WERI-Rb-1 (cell line): ENCODE measurements around the gene JPT2.

Source experiments
- DNase-seq: peaks from one replicate; pipeline ENCODE4 v3.0.0-alpha.2; 2020
- H3K27ac ChIP-seq: fragments of 250-450 bp; sonication (Bioruptor Pico); 2 replicates; pipeline ENCODE4 v1.5.1; 2020; ENCODE audit warnings: mild to moderate bottlenecking, moderate library complexity
- H3K27me3 ChIP-seq: fragments of 250-450 bp; sonication (Bioruptor Pico); 2 replicates; pipeline ENCODE4 v1.5.1; 2021; ENCODE audit warnings: mild to moderate bottlenecking, low read depth, moderate library complexity; ENCODE audit not compliant: insufficient read depth, severe bottlenecking
- H3K36me3 ChIP-seq: fragments of 250-450 bp; sonication (Bioruptor Pico); 2 replicates; pipeline ENCODE4 v1.5.1; 2020; ENCODE audit warnings: mild to moderate bottlenecking, moderate library complexity
- H3K4me3 ChIP-seq: 2 replicates; pipeline ENCODE4 v1.5.1; 2011; ENCODE audit warnings: low read depth, mild to moderate bottlenecking, control low read depth, low read length
- H3K9me3 ChIP-seq: fragments of 250-450 bp; sonication (Bioruptor Pico); 2 replicates; pipeline ENCODE4 v1.5.1; 2021; ENCODE audit warnings: mild to moderate bottlenecking, moderate library complexity; ENCODE audit not compliant: severe bottlenecking
- TF ChIP-seq, protein P1 (sequence below): IDR thresholded peaks from 2 replicates; pipeline ENCODE4 v1.5.1; 2011; ENCODE audit warnings: low read depth, mild to moderate bottlenecking, control low read depth, inconsistent platforms, low read length

The JPT2 gene

DNA sequence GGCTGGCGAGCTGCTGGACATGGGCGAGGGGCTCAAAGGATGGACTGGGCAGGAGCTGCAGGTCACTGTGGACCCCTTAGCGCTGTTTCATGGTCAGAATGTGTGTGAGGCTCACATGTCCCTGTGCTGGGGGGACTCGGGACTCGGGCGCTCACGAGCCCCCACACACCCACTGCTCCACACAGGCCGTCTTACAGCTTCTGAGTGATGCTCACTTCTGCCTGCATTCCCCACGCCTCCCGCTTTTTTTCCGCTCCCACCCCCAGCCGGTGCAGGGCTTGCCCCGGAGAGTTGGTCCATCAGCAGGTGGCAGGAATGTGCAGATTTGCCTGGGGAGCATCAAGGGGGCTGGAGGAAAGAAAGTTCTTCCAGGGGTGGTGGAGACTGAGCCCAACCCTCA lies 20.2 kb upstream of the JPT2 start:
- Histone ChIP-seq H3K27ac (no peak overlapping the region), H3K9me3 (no peaks in the 10 kb centered on the region), H3K27me3 (no peaks in the 10 kb centered on the region), H3K36me3 (peaks cover 84% of the 10 kb centered on the region), H3K4me3 (no peak overlapping the region)
- TF ChIP-seq, protein P1, sequence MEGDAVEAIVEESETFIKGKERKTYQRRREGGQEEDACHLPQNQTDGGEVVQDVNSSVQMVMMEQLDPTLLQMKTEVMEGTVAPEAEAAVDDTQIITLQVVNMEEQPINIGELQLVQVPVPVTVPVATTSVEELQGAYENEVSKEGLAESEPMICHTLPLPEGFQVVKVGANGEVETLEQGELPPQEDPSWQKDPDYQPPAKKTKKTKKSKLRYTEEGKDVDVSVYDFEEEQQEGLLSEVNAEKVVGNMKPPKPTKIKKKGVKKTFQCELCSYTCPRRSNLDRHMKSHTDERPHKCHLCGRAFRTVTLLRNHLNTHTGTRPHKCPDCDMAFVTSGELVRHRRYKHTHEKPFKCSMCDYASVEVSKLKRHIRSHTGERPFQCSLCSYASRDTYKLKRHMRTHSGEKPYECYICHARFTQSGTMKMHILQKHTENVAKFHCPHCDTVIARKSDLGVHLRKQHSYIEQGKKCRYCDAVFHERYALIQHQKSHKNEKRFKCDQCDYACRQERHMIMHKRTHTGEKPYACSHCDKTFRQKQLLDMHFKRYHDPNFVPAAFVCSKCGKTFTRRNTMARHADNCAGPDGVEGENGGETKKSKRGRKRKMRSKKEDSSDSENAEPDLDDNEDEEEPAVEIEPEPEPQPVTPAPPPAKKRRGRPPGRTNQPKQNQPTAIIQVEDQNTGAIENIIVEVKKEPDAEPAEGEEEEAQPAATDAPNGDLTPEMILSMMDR, result no peak
- DNase-seq, result no peak

DNA sequence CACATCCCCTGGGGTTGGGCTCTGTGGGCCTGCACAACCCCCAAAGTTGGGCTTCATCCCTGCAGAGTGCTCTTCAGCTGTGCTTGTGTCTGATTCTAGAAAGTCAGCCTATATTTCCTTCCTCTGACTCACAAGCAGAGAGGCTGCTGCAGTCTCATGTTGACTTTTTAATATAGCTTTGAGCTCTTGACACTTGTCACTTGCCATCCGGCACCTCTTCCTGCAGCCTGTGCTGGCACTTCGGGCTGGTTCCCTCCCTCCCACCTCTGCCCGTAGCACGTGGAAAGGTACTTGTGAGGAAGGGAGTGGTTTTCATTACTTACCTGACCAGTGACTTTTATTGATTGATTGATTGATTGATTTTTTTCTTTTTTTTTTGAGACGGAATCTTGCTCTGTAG lies 19.0 kb upstream of the JPT2 start:
- H3K27ac ChIP-seq, result no peak overlapping the region
- H3K4me3 ChIP-seq, result no peak overlapping the region
- no peaks in the 10 kb centered on the region for H3K9me3 ChIP-seq
- no peaks in the 10 kb centered on the region for H3K27me3 ChIP-seq
- no peak for DNase-seq
- H3K36me3 ChIP-seq, result peaks cover 90% of the 10 kb centered on the region
- TF ChIP-seq, protein P1, result no peak

DNA sequence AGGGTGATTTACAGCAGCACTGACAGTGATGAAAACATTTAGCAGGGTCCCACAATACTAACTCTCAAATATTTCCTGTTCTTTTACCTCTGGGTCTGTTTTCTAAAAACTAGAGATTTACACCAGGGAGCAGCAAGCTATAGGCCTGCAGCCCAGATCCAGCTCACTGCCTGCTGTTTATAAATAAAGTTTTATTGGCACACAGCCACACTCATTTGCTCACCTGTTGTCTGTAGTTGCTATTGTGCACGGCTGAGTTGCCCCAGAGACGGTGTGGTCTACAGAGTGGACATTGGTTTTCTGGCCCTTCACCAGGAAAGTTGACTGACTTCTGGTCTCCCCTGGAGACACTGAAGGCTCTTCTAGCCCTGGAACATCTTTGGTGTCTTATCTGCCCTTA lies 16.3 kb upstream of the JPT2 start:
- no peak for DNase-seq
- no peak overlapping the region for H3K27ac ChIP-seq
- no peaks in the 10 kb centered on the region for H3K27me3 ChIP-seq
- H3K4me3 ChIP-seq, result no peak overlapping the region
- H3K36me3 ChIP-seq, result peaks cover 84% of the 10 kb centered on the region
- no peaks in the 10 kb centered on the region for H3K9me3 ChIP-seq
- TF ChIP-seq, protein P1, result no peak

DNA sequence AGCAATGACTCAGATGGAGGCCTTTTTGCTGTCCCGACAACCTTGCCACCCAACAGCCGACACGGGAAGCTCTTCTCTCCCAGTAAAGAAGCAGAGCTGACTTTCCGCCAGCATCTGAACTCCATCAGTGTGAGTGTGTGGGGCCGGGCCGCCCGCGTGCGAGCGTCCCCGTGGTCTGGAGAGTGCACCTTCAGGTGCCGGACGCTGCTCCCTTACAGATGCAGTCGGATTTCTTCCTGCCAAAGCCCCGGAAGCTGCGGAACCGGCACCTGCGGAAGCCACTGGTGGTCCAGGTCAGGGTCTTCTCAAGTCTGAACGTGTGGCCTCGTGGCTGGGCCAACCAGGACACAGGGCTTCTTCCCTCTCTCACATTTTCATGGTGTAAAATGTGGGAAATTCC lies 15.5 kb upstream of the JPT2 start:
- H3K36me3 ChIP-seq, result peaks cover 83% of the 10 kb centered on the region
- no peak for DNase-seq
- no peak overlapping the region for H3K4me3 ChIP-seq
- H3K9me3 ChIP-seq, result no peaks in the 10 kb centered on the region
- TF ChIP-seq, protein P1, result no peak
- no peak overlapping the region for H3K27ac ChIP-seq
- H3K27me3 ChIP-seq, result no peaks in the 10 kb centered on the region

DNA sequence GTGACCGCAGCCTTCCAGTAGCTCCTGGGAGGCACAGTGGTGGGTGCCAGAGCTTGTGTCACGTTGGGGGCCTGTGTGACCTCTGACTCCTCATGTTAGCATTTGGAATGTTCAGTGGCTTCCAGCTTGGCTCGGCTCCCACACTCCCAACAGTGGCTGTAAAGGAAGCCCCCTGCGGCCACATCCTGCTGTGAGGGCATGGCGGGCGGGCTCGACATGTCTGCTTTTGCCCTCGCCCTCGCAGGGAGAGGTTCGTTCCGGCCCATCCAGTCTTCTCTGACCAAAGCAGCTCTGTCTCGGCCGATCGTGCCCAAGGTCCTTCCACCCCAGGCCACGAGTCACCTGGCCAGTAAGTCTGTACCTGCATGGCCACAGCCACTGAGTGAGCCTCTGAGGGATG lies 12.2 kb upstream of the JPT2 start:
- TF ChIP-seq, protein P1, result no peak
- Histone ChIP-seq H3K27ac (no peak overlapping the region), H3K9me3 (no peaks in the 10 kb centered on the region), H3K36me3 (peaks cover 84% of the 10 kb centered on the region), H3K4me3 (no peak overlapping the region), H3K27me3 (no peaks in the 10 kb centered on the region)
- no peak for DNase-seq

DNA sequence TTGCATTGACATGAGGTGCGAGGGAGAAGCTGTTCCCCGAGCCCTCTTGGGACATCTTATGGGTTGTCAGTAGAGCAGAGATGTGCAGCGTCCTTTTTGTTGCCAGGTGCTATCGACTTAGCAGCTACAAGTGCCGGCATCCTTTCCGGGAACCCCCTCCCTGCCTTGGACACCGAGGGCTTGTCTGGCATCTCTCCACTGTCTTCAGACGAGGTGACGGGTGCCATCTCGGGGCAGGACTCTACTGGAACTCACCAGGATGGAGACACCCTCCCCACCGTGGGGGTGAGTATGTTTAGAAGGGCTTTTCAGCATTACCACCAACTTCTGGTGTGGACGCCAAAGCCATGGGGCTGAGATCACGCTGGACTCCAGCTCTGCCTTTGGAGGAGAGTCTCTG lies 11.8 kb upstream of the JPT2 start:
- TF ChIP-seq, protein P1, result no peak

More for the DNA sequence above, 11.8 kb upstream of the JPT2 start:
- H3K9me3 ChIP-seq, result no peaks in the 10 kb centered on the region
- no peaks in the 10 kb centered on the region for H3K27me3 ChIP-seq
- H3K4me3 ChIP-seq, result no peak overlapping the region
- H3K27ac ChIP-seq, result no peak overlapping the region
- no peak for DNase-seq
- peaks cover 87% of the 10 kb centered on the region for H3K36me3 ChIP-seq
